Body of pancreas (tissue), 4 donors: ENCODE data around the gene MAVS. TPM values are rescaled to one million over a fixed set of nuclear protein-coding genes. Genes with fewer than 3 reads are reported as not detected.

Experiments
- ATAC-seq: fragments of 150-250 bp; one replicate; pipeline ENCODE4 v1.9.1; 2016
- DNase-seq, 4 donors: peaks; one replicate each; pipeline ENCODE4 v3.0.0-alpha.2; 2019
- H3K27ac ChIP-seq, 4 donors: fragments of 200-600 bp; sonication (generic); 1 replicate in 3 of 4; 2 replicates in 1 of 4; pipeline versions ENCODE4 v1.5.1 to v1.6.1; 2016 to 2019; ENCODE audit warnings: mild to moderate bottlenecking in 1 of 4, mixed read lengths in 1 of 4, moderate library complexity in 1 of 4
- H3K27me3 ChIP-seq, 2 donors: fragments of 200-600 bp; sonication (generic); one replicate each; pipeline ENCODE4 v1.6.0; 2016; ENCODE audit warnings: mild to moderate bottlenecking in 1 of 2
- H3K36me3 ChIP-seq, 2 donors: fragments of 200-600 bp; sonication (generic); replicated peaks in 1 of 2; 2 replicates each; pipeline ENCODE4 v1.5.1; 2016; ENCODE audit warnings: low read depth in 2 of 2; ENCODE audit not compliant: insufficient read depth in 1 of 2
- H3K4me1 ChIP-seq: fragments of 200-600 bp; sonication (generic); one replicate; pipeline ENCODE4 v1.6.0; 2016
- H3K4me3 ChIP-seq, 2 donors: fragments of 200-600 bp; sonication (generic); 1 replicate in 1 of 2; 2 replicates in 1 of 2; pipeline ENCODE4 v1.5.1; 2016 to 2019
- H3K9me3 ChIP-seq, 3 donors: fragments of 200-600 bp; sonication (generic); 1 replicate in 2 of 3; 2 replicates in 1 of 3; pipeline ENCODE4 v1.5.1; 2016
- POLR2A ChIP-seq, 3 donors: fragments of 450-650 bp; IDR thresholded peaks; one replicate each; pipeline ENCODE4 v1.6.1; 2016; ENCODE audit warnings: antibody characterized with exemption in 3 of 3, mild to moderate bottlenecking in 2 of 3
- WGBS, 2 donors: methylation state at CpG; one replicate each; pipeline ENCODE4 v1.1.5; 2017; 5-methylcytosine and 5-hydroxymethylcytosine counted together
- intact Hi-C: fragments of 100-400 bp; cut with DNase I; formaldehyde crosslinking; loops from one replicate; pipeline ENCODE4 v1.15.1; 2023
- microRNA counts, 2 donors: library from miRNA; unstranded; fragments of <30 nt; microRNA quantifications; one replicate each; lab custom pipeline; 2017
- microRNA-seq, 2 donors: library from miRNA; unstranded; fragments of <30 nt; microRNA quantifications; one replicate each; pipeline ENCODE4, GENCODE V29; 2016; ENCODE audit warnings: borderline number of aligned reads in 2 of 2, borderline replicate concordance in 2 of 2
- small RNA-seq: library from RNA; depleted of rRNA; stranded (forward); fragments of <200 nt; gene quantifications from one replicate; pipeline ENCODE3, GENCODE V24; 2016
- total RNA-seq, 2 donors: library from RNA; depleted of rRNA; stranded (reverse); fragments of >200 nt; gene quantifications; one replicate each; pipeline ENCODE4 v1.1.0, GENCODE V29; 2016
- TF ChIP-seq, protein P1 (sequence below), 7 experiments: fragments of 450-650 bp in 4 of 7; fragments of 200-600 bp in 3 of 7; sonication (generic) in 3 of 7; IDR thresholded peaks; one replicate each; pipeline ENCODE4 v1.5.1; 2016 to 2019; ENCODE audit warnings: antibody characterized with exemption in 7 of 7

MAVS gene
- total RNA-seq, 2 donors from 2014 or later = 21.5 to 24.4 TPM

DNA sequence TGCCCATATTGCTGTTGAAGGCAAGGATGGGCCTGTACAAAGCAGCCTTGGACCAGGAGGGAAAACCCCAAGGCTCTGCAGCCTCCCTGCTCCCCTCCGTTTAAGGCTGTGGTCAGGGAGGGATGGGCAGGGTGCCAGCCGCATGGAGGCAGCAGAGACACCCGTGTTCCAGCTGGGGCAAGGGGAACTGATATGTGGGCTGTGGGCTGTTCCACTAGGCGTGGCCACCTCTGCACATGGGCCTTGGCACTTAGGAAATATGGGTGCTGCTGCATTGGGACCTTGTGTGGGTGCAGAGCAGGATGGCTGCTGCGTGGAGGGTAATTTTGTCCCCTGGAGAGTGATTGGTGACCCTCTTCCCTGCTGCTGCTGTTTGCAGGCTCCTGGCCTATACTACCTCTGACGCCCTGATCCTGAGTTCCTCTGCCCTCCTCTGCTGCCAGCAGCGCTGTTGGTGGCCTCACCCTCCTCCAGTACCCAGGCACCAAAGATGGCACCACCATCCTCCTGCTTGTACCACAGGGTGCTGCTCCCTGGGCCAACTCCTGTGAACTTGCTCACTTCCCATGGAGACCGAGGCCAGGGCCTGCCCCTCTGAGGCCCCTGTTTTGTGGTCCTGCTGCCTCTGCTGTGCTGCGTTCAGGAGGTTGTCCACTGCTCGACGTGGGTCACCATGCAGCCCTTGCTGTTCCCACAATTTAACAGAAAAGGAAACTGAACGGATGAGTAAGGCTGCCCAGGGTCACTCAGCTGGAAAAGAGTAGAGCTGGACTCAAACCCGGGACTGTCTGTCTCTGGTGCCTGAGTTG lies 77.9 kb downstream of the MAVS start:
- 80 to 90% methylated on average over 5 to 13 of the region's 13 CpGs for WGBS, 2 donors
- Histone ChIP-seq H3K4me3 (no peak overlapping the region), H3K27me3 (no peaks in the 10 kb centered on the region), H3K9me3 (no peaks in the 10 kb centered on the region), H3K36me3 (no peaks in the 10 kb centered on the region), H3K27ac (no peak overlapping the region), H3K4me1 (peaks cover 8% of the 10 kb centered on the region)
- ATAC-seq (no peak), DNase-seq (peak in 2 of 4 donors; percentile 31 to 43)
- intact Hi-C loops = no loop called here
- TF ChIP-seq POLR2A (IDR thresholded peaks at IDR 0.05) = no peak
- TF ChIP-seq, protein P1, sequence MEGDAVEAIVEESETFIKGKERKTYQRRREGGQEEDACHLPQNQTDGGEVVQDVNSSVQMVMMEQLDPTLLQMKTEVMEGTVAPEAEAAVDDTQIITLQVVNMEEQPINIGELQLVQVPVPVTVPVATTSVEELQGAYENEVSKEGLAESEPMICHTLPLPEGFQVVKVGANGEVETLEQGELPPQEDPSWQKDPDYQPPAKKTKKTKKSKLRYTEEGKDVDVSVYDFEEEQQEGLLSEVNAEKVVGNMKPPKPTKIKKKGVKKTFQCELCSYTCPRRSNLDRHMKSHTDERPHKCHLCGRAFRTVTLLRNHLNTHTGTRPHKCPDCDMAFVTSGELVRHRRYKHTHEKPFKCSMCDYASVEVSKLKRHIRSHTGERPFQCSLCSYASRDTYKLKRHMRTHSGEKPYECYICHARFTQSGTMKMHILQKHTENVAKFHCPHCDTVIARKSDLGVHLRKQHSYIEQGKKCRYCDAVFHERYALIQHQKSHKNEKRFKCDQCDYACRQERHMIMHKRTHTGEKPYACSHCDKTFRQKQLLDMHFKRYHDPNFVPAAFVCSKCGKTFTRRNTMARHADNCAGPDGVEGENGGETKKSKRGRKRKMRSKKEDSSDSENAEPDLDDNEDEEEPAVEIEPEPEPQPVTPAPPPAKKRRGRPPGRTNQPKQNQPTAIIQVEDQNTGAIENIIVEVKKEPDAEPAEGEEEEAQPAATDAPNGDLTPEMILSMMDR (IDR thresholded peaks at IDR 0.05) = no peak

DNA sequence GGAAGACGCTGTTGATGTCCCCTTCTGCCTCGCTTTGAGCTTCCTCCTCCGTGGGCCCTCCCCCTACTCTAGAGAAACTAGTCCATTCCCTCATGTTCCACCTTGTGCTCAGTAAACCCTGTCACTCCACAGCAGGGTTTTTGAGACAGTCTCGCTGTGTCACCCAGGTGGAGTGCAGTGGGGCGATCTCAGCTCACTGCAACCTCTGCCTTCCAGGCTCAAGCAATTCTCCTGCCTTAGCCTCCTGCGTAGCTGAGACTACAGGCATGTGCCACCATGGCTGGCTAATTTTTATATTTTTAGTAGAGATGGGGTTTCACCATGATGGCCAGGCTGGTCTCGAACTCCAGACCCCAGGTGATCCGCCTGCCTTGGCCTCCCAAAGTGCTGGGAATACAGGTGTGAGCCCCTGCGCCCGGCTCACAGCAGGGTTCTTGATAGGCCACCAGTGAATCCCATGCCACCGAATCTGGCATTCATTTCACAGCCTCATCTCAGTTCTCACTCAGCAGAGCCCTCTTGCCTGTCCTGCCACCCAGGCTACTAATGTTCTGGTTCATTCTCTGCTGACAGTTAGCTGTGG lies 78.6 kb downstream of the MAVS start:
- no peak for DNase-seq
- no peak for ATAC-seq
- Histone ChIP-seq H3K27me3 (no peaks in the 10 kb centered on the region), H3K4me3 (no peak overlapping the region), H3K9me3 (no peaks in the 10 kb centered on the region), H3K4me1 (peaks cover 8% of the 10 kb centered on the region), H3K36me3 (no peaks in the 10 kb centered on the region), H3K27ac (no peak overlapping the region)
- 87 to 94% methylated on average over 7 to 11 of the region's 11 CpGs for WGBS, 2 donors
- TF ChIP-seq, protein P1 (IDR thresholded peaks at IDR 0.05) = no peak
- TF ChIP-seq POLR2A (IDR thresholded peaks at IDR 0.05) = no peak
- intact Hi-C loops = no loop called here

MicroRNA genes within 50 kb of the gene (microRNA counts, 767-probe panel; counts per million panel counts)
- 0 to 736 counts per million in 2 donors for microRNA hsa-miR-103a-3p (lab: Ali Mortazavi, UCI)

Small RNA genes lying within 50 kb of the gene (microRNA-seq; reads per million reads assigned to microRNA genes)
- 0 reads per million in 2 donors for gene MIR103A2
- gene MIR103B2 = 0 reads per million in 2 donors

Small RNA genes lying within 50 kb of the gene (small RNA-seq; reads per million reads assigned to genes)
- not detected for gene MIR103A2

Other genes starting within 250 kb of the MAVS start
- not detected for gene GFRA4, start 183.4 kb upstream of the MAVS start, total RNA-seq
- gene ADAM33, start 164.8 kb upstream of the MAVS start, total RNA-seq = 10 to 100 TPM; 11.2 to 29.0 TPM
- 1 to 10 TPM; 2.1 to 5.9 TPM for gene SIGLEC1, start 134.2 kb upstream of the MAVS start, total RNA-seq
- gene HSPA12B, start 114.1 kb upstream of the MAVS start, total RNA-seq = 1 to 10 TPM; 3.3 to 4.4 TPM
- gene ADISSP, start 79.1 kb upstream of the MAVS start, total RNA-seq = 10 to 100 TPM; 11.2 to 26.7 TPM
- gene SPEF1, start 65.4 kb upstream of the MAVS start, total RNA-seq = 1 to 10 TPM in 1 of 2 donors, under 1 TPM in 1; 0.66 to 1.3 TPM
- 10 to 100 TPM; 57.9 to 61.0 TPM for gene CENPB, start 60.1 kb upstream of the MAVS start, total RNA-seq
- 10 to 100 TPM in 1 of 2 donors, 1 to 10 TPM in 1; 8.8 to 22.7 TPM for gene CDC25B, start 50.5 kb upstream of the MAVS start, total RNA-seq
- gene AP5S1, start 26.3 kb upstream of the MAVS start, total RNA-seq = 1 to 10 TPM; 4.9 to 5.3 TPM
- gene PANK2, start 42.6 kb downstream of the MAVS start, total RNA-seq = 10 to 100 TPM; 17.9 to 21.8 TPM
- gene RNF24, start 168.7 kb downstream of the MAVS start, total RNA-seq = 1 to 10 TPM; 3.6 to 6.0 TPM